NOMO-1 treated with DMSO at 0.1 percent for 48 hours (cell line): Measurements from ENCODE around the gene GUCY1A2.
A peak's percentile ranks its signal among the peaks of the same experiment; 100 is the strongest.
"Not testable (repeated sequence)": the region's sequence is repeated elsewhere in the genome, so short reads cannot be mapped to it uniquely, and the experiment has no call there.

Source experiments
- DNase-seq: peaks from one replicate; lab custom pipeline; 2025; ENCODE audit not compliant: unreplicated experiment; lab: John Stamatoyannopoulos, UW

GUCY1A2 gene, protein sequence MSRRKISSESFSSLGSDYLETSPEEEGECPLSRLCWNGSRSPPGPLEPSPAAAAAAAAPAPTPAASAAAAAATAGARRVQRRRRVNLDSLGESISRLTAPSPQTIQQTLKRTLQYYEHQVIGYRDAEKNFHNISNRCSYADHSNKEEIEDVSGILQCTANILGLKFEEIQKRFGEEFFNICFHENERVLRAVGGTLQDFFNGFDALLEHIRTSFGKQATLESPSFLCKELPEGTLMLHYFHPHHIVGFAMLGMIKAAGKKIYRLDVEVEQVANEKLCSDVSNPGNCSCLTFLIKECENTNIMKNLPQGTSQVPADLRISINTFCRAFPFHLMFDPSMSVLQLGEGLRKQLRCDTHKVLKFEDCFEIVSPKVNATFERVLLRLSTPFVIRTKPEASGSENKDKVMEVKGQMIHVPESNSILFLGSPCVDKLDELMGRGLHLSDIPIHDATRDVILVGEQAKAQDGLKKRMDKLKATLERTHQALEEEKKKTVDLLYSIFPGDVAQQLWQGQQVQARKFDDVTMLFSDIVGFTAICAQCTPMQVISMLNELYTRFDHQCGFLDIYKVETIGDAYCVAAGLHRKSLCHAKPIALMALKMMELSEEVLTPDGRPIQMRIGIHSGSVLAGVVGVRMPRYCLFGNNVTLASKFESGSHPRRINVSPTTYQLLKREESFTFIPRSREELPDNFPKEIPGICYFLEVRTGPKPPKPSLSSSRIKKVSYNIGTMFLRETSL

DNA sequence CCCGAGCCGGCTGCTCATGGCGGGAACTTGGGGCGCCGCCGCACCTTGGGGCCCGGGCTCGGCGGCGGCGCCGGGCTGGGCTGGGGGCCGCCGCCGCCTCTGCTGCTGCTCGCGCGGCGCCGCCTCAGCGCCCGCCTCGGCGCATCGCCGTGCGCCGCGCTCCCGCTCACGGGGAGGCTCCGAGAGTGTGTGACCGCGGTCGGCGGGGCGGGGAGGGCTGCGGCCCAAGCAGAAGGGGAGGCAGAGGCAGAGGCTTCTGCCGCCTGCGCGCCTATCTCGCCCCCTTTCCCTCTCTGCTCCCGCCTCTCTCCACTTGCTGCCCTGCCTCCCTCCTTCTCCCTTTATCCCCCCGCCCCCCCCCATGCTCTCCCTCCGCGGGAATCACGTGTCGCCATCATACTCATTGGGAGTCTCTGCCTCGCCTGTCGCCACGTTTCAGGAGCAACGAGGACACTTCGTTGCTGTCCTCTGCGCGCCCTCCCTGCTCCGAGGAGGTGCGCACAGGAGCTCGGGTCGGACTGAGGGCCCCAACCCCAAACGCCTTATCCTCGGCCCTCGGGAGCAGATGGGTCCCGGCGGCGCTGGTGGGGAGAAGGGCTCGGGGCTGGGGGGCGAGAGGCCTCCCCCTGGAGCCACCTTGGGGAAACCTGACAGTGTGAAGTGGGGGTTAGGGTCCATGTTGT lies at the start of gene GUCY1A2:
GUCY1A2 (minus strand) TSS at position 258 of the 683 bp plus-strand sequence. CDS start 421 bp downstream, outside the sequence.
- no peak for DNase-seq

DNA sequence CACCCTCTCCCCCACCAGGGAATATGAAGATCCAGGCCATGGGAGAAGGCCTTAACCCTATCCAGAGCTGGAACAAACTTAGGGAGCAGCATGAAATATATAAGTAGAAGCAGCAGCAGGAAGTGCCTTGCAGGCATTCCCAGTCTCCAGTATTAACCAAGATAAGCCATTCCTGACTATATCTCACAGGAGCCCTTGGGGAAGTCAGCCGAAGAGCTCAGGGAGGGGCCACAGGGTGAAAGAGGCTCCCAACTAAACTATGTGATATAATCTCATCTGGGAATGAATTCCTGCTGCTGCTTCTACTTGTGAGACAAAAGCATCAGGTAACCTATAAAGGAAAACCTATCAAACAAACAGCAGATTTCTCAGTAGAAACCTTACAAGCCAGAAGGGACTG lies 36.1 kb upstream of the GUCY1A2 start:
- no peak for DNase-seq

DNA sequence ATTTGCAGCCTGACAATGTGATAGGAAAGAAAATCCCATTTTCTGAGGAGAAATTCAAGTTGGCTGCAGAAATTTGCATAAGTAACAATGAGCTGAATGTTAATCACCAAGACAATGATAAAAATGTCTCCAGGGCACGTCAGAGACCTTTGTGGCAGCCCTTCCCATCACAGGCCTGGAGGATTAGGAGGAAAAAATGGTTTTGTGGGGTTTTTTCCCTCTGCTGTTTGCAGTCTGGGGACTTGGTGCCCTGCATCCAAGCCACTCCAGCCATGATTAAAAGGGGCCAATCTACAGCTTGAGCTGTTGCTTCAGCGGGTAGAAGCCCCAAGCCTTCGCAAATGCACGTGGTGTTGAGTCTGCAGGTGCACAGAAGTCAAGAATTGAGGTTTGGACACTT lies 33.1 kb upstream of the GUCY1A2 start:
- not testable (repeated sequence) for DNase-seq

DNA sequence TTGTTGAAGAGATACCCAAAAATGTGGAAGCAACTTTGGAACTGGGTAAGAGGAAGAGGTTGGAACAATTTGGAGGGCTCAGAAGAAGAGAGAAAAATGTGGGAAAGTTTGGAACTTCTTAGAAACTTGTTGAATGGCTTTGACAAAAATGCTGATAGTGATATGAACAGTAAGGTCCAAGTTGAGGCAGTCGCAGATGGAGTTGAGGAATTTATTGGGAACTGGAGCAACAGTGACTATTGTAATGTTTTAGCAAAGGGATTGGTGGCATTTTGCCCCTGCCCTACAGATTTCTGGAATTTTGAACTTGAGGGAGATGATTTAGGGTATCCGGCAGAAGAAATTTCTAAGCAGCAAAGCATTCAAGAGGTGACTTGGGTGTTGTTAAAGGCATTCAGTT lies 32.6 kb upstream of the GUCY1A2 start:
- not testable (repeated sequence) for DNase-seq

DNA sequence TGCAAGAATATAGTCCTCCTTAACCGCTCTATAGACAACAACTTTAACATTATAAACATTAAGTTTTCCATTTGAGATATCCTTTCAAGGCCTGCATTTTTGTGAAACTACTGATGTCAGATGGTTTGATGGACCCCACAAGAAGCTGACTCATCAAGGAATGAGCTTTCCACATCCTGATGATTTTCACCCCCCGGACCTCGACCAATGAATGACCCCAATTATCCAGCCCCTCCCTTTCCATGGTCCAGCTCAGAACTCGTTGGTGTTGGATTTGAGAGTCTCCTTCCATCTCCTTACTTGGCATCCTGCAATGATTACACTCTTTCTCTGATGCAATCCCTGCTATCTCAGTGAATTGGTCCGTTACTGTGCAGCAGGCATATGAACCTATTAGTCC lies 31.8 kb upstream of the GUCY1A2 start:
- no peak for DNase-seq

DNA sequence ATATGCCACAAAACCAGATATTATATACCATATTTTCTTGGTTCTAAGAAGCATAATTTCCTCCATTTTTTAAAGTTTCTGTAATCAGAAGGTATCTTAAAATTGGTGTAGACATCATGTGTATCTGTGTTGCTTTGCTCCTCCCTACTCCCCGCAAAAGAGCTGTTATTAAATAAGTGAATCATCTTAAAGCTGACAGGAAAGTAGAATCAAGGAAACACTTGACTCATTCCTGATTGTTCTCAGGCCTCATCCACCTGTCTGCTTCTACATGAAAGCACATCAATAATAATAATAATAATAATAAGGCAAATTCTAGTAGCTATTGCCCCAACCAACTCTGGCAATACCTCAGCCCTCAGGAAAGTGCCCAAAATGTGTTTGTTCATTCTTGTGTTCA lies 26.2 kb upstream of the GUCY1A2 start:
- no peak for DNase-seq

DNA sequence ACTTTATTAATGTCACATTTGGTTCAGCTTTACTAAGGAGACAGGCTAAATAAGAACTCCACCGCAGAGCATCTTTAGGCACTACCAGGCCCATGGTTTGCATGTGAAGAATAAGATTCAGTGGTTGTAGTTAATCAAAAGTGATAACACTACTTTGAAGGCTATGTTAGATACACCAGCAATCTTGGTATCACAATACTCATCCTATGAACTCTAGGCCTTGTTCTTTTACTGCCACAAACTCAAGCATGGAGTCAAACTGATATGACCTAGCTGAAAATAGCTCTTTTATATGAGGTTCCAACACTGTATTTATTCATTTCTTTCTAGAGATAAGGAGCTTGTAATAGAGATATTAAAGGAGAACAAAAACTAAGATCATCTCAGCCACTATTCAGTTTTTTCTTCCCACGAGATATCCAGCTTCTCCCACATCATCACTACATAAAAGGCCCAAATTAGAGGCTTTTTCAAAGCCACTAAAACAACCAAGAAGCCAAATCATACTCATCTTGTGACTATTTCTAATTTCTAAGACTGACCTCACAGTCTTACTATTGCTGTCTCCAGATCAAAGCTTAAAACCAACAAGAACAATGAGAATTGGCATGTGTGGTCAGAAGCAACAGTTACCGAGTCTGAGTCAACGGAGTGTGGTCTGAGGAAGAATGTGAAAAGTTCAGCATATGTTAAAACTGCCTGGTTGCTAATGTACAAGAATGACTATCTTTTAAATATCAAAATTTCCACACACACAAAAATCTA lies 25.1 kb upstream of the GUCY1A2 start:
- DNase-seq = peak; percentile 36

DNA sequence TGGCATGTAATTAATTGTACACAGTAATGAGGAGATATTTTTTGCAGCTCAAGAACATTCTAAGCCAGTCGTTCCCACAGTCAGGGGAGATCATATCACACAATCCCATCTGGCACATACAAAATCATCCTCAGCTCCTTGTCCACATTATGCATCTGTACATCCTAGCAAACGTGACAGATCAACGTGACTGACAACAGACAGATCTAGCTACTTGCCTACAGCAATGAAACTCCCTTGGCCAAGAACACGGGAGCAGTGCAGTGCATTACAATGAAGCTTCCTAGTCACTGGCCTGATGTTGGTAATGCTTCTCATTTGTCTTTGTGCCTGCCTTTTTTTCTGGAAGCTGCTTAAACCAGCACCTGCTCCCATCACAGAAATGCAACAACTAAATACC lies 24.5 kb upstream of the GUCY1A2 start:
- no peak for DNase-seq

DNA sequence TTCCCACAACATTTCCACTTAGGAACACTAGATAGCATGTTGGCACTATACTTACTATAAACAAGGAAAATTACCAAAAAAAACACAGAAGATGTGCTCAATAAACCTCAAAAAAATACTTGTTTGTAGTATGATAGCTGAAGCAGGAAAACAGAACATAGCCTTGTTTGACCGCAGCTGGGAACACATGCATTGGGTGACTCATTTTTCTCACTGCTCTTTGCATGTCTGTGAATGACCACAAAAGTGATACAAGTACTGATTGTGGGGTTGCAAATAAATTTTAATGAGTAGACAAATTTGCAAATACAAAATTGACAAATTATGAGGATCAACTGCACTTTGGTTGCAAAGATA lies 22.8 kb upstream of the GUCY1A2 start:
- DNase-seq = peak; percentile 65

DNA sequence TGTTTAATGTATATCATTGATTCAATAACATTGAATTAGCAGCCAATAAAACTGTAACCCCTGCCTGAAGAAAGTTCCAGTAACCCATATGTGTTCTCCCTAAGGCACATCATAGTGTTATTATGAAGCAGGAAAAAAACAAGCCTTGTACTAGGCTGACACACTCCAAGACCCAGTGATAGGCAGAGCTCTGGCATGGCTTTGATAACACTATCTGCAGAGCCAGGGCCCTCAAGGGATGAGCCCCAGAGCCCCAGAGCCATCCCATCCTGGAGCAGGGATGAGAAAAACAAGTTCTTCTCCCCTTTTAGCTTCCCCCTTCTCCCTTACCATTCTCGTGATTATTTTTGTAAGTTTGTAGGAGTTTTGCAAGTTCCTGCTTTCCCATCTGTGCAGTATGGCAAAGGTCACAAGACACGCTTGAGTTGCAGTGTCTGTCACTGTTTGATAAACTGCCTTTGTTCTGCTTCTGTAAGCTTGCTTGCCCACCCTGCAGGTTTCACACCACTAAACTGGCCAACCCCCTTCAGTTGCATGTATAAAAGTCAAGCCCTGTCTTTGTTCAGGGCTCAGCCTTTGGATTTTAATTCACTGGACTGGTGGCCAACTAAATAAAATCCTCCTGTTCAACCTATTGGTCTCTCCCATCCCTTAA lies 22.3 kb upstream of the GUCY1A2 start:
- DNase-seq = peak; percentile 31

DNA sequence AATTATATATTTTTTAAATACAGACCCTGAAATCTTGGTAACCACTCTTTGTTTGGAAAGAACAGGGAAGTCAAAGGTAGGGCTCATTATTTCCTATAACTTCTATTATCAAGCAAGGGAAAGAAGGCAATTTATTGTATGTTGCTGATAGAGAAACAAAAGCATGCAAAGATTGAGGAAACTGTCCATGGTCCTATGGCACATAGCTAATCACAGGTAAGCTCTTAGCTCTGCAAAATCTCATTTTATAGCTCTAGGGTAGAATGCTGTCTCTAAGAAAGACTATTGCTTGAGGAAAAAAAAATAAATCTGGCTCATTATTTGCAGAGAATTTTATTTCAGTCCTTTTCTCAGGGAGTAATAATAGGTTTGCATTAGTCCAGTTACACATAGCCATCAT lies 7.4 kb upstream of the GUCY1A2 start:
- DNase-seq = no peak

DNA sequence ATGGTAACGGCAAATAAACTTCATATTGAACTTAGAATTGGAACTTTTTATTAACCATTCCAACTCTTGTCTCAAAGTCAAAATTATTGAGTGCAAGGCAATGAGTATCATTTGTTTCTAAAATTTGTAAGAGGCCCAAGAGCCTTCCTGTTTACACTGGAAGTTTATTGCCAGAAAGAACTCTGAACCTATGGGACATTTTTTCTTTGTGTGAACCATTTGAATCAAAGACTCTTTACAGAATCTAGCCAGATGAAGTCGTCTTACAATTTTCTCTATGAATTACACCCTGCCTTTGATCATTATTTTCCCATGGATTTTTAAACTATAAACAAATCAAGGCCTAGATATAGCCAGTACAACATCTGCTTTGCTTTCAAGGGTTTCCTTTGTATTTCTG lies 2.3 kb upstream of the GUCY1A2 start:
- DNase-seq = no peak

DNA sequence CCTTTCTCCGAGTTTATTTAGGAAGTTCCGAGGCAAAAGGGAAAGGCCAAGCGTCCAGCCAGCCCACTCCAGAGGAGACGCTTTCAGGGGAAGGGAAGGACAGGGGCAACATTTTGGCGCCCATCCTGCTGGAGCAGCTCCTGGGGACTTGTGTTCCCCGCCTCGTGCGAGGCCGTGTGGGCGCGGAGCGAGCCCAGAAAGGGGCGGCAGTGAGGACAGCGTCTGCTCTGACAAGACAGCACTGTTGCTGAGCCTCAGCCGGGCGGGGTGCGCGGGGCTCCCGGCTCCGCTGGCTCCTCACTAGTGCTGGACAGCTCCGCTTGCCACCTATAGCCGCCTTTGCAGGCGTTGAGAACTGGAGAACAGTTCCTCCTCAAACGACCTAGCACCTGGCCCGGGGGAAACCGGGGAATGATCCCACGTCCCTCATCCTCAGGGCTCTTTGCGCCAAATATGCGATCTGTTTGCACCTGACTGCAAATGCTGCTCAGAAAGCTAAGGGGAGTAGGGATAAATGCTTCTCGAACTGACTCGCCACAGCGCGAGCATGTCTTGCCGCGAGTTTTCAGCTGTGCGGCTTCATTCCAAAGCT lies 722 bp upstream of the GUCY1A2 start:
- peak; percentile 11 for DNase-seq

DNA sequence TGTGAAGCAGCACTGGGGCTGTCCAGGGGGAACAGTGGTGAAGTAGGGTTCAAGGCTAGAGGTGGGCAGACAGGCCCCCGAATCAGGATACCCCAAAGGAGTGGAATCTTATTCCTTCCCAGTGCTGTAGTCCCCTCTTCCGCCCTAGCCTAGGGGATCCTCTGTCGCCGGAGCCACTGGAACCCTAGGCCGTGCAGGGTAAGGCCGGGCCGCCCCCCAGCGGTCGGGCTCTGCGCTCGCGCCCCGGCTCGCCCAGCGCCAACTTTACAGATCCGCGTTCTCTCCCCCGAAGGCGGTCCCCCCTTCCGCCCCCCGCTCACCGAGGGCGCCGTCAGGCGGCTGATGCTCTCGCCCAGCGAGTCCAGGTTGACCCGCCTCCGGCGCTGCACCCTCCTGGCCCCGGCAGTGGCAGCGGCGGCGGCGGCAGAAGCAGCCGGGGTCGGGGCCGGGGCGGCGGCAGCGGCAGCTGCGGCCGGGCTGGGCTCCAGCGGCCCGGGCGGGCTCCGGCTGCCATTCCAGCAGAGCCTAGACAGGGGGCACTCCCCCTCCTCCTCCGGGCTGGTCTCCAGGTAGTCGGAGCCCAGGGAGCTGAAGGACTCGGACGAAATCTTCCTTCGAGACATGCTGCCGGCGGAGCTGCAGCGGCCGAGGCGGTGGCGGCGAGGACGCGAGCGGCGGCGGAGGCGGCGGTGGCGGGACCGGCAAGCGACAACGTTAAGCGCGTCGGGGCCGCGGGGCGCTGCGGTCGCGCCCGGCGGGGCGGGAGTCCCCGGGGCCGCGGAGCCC lies 650 bp downstream of the GUCY1A2 start:
- DNase-seq = peak; percentile 8

DNA sequence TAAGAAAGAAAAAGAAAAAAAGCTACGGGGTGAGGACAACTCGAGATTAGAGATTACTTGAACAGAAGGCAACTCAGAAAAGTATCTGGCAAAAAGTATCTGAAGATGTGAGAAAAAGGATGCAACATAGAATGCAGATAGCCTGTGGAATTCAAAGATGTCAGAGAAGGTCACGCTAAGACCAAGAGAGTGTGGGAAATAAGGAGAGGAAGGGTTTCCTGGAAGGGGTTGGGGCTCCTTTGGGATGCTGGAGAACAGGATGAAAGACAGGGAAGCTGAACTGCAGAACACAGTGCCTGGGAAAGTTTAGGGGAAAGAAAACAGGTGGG lies 1.2 kb downstream of the GUCY1A2 start:
- no peak for DNase-seq

DNA sequence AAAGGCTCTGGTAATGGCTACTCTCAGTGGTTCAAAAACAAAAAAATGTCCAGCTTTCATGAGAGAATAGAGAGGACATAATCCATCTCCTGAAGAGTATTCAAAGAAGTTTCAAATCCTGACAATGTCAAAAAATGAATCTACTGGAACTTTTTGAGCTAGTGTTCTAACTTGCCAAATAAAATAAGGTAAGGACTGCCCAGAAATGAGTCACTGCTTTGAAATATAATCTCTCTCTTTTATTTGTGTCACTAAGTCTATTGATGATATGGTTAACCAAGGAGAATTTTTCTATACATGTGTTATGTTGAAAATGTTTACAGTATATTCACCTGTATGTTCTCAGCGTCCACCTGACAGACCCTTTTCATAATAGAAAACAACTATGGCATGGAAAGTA lies 3.4 kb downstream of the GUCY1A2 start:
- DNase-seq = no peak

DNA sequence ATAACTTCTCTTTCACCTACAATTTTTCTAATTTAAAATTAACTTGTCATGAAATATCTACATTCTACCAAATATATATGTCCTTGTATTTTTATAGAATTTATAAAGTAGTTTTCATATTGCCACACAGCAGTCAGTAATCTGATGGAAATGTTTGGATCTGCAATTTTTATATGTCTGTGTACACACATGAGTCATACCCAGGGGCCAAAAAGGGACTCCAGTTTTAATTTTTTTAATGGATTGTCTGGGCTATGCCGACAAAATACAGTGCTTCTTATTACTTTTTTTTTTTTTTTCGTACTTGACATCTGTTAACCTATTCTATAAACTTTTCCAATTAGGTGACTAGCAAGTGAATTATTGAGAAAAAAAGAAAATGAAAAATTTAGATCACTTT lies 6.3 kb downstream of the GUCY1A2 start:
- DNase-seq = no peak

DNA sequence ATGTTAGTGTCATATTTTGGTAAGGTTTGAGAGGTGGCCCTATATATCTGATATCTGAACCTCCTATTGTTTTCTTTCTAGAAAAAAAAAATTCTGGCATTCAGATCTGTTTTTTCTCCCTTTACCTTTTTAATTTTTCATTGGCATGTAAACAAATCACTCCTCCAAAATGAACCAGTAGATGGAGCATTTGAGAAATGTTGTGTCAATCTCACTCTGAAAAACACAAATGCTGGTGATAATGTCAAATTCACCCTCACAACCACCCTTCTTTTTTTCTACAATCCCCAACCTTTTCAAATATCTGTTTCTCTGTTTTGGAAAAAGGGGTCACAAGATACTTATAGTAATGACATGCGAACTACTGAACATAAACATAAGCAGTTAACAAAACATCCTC lies 9.1 kb downstream of the GUCY1A2 start:
- DNase-seq = no peak

DNA sequence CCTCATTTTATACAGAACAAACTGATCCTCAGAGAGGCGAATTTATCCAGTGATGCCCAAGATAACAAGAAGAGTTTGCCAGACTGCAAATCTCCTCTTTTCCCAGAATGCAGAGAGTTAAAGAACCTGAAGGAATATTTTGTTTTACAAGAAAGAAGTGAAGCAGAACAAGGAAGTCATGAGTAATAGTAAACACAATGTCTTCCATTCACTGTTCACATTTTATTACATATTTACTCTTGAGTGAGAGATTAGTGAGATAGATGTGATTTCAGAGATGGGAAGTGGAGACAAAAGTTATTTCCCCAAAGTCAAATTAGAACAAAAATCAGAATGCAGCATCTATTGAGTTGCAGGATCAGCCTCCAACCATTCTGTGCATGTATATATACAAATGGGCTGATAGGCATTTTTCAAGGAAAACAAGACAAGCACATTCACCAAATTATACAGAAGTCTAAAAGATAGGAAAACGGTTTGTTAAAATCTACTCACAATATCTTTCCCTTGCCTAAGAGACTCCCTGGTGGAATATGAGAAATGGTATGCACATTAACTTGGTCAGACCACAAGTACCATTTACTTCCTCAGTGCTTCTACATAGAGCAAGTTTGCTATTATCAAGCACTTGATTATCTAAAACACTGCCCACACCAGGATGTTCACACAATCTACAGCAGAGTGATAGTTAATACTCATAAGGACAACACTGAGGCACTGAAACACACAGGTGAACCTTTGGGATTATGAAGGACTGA lies 12.0 kb downstream of the GUCY1A2 start:
- DNase-seq = no peak
